ENCODE results near the gene SDF4. TPM values are rescaled to one million over a fixed set of nuclear protein-coding genes. Genes with fewer than 3 reads are reported as not detected.

Gene SDF4
- total and polyA plus RNA-seq, 2 of the 4 experiments (the other 2 are of a cell fraction): 57.0 to 250 TPM

DNA sequence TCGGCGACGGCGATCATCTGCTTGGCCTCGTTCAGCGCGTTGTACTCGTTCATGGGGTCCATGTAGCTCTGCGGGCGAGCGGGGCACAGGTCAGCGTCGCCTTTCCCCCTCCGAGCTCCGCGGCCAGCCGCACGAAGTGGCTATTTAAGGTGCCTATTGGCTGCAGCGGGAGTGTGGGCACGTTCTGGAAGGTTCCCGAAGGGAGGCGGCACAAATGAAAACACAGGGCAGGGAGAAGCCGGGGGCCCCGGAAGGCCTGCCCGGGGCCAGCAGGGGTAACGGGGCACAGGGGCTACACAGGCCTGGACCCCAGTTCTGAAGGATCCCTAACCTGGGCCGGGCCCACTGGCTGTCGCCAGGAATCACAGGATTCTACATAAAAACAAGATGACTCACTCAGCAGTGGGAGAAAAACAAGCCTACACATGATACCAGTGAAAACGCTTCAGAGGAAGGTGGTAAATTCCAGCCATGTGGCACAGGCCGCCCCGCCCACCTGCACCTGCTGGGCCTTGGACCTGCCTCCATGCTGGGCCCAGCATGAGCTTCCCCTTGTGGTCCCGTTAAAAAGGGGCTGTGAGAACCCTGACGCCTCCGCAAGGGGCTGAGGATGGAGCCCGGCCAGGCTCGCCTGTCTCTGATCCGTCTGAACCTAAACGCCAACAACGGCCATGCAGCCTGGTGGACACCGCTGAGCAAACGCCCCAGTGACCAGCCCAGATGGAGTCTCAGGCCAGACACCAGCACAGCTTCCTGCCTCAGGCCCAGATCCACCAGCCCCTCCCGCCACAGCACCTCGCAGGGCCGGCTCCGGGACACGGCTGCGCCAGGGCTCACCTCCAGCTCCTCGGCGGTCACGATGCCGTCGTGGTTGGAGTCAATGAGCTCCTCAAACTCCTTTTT, 13.9 kb downstream of the SDF4 start:
- Histone ChIP-seq H3K23ac (ENCODE audit: low read depth, low read length) (no peak overlapping the region), H3K4me3 (ENCODE audit: insufficient read depth, low read depth, low read length) (no peak overlapping the region), H3K27me3 (ENCODE audit: control insufficient read depth, insufficient read depth, low read length) (no peaks in the 10 kb centered on the region), H2BK20ac (ENCODE audit: low read depth, low read length) (no peak overlapping the region), H3K79me1 (ENCODE audit: low read depth in 1 of 2, low read length in 2 of 2) (peaks cover 4 to 17% of the 10 kb centered on the region in 2 experiments; a peak in 3 of 4 replicates), H2AK5ac (ENCODE audit: low read depth, low read length) (no peak overlapping the region), H4K91ac (ENCODE audit: insufficient read depth, low read depth, low read length) (no peak overlapping the region), H3K4me1 (ENCODE audit: control insufficient read depth, insufficient read depth, low read length) (no peaks in the 10 kb centered on the region), H3K18ac (ENCODE audit: low read depth, low read length) (no peak overlapping the region), H3K9me1 (ENCODE audit: insufficient read depth, low read length) (peaks cover 3% of the 10 kb centered on the region), H2AK9ac (replicated peaks; ENCODE audit: low read depth, low read length, poor library complexity) (no peak overlapping the region), H2AFZ (replicated peaks; ENCODE audit: low read length, poor library complexity) (no peak overlapping the region), H2BK15ac (ENCODE audit: low read depth, low read length) (no peak overlapping the region), H3K14ac (replicated peaks; ENCODE audit: low read depth, low read length) (no peak overlapping the region), H3K27ac (ENCODE audit: insufficient read depth, low read length) (no peak overlapping the region), H2BK120ac (ENCODE audit: low read depth, low read length) (no peak overlapping the region), H3K36me3 (ENCODE audit: control insufficient read depth, insufficient read depth, low read length) (peaks cover 56% of the 10 kb centered on the region), H4K20me1 (ENCODE audit: insufficient read depth, low read length) (peaks cover 16% of the 10 kb centered on the region), H3K4ac (ENCODE audit: low read depth, low read length) (no peak overlapping the region), H3K9me3 (ENCODE audit: control insufficient read depth, insufficient read depth, low read length) (no peaks in the 10 kb centered on the region), H4K5ac (ENCODE audit: low read depth, low read length) (no peak overlapping the region), H2BK5ac (ENCODE audit: low read depth, low read length, poor library complexity, severe bottlenecking) (no peak overlapping the region), H3K56ac (ENCODE audit: extremely low read depth, insufficient read depth, low read length) (no peak overlapping the region), H3K9ac (ENCODE audit: low read depth, low read length) (no peak overlapping the region), H3K4me2 (ENCODE audit: low read depth, low read length) (no peak overlapping the region), H4K8ac (ENCODE audit: low read depth in 2 of 2, low read length in 2 of 2) (no peak overlapping the region)
- ATAC-seq (ENCODE audit: low read depth): no peak; the same call in 1 of the 2 replicates
- TF ChIP-seq MXI1 (IDR thresholded peaks at IDR 0.05; ENCODE audit: borderline replicate concordance, low read depth, low read length) (peak; percentile 56; the same call in 1 of the 2 replicates), NFE2L2 (IDR thresholded peaks at IDR 0.05; ENCODE audit: low read depth, low read length) (no peak)
- BruUV-seq (replicated peaks): no TSS peak
- 92% methylated on average over 40 of the region's 52 CpGs; no CpG with 5 or more reads in 1 of the 2 experiments for WGBS, 2 experiments (ENCODE audit: extremely low coverage in 2 of 2, insufficient read length in 1 of 2)
- dilution Hi-C loops (cut with HindIII; ENCODE audit: low sequenced_read_pairs, unreplicated experiment): no loop called here
- in situ Hi-C loops (cut with MboI; ENCODE audit: low sequenced_read_pairs): no loop called here
- CTCF ChIA-PET: no interaction called here
- intact Hi-C loops (cut with micrococcal nuclease): no loop called here
- no peak for DNase-seq
- POLR2A ChIA-PET (ENCODE audit: unreplicated experiment): no interaction called here

Measured in IMR-90 (cell line).